ENCODE measurements around the gene ASXL1. TPM values are rescaled to one million over a fixed set of nuclear protein-coding genes. Genes with fewer than 3 reads are reported as not detected.

The ASXL1 gene
- total RNA-seq, 1 experiment from 2014 or later, result 22.7 TPM

- ATAC-seq (no peak), DNase-seq (ENCODE audit: low spot score) (no peak)
- H3K4me3 Mint-ChIP-seq, result no peak overlapping the region
- H3K4me1 Mint-ChIP-seq, result no peaks in the 10 kb centered on the region
- H3K9me3 Mint-ChIP-seq, result no peaks in the 10 kb centered on the region
- H3K27ac Mint-ChIP-seq, result no peak overlapping the region
- H3K27me3 Mint-ChIP-seq (ENCODE audit: low read depth), result no peaks in the 10 kb centered on the region
- POLR2A ChIA-PET, result no interaction called here
- peaks cover 12% of the 10 kb centered on the region for H3K36me3 Mint-ChIP-seq
- TF ChIP-seq STAT6 (CRISPR knock-in tag; conservative IDR thresholded peaks at IDR 0.05; ENCODE audit: low read depth) (no peak), ZNF219 (CRISPR knock-in tag; IDR thresholded peaks at IDR 0.05; ENCODE audit: borderline replicate concordance) (no peak), SMAD4 (CRISPR knock-in tag; IDR thresholded peaks at IDR 0.05) (no peak), KAT7 (CRISPR knock-in tag; IDR thresholded peaks at IDR 0.05; ENCODE audit: borderline replicate concordance) (no peak), FOXP4 (CRISPR knock-in tag; IDR thresholded peaks at IDR 0.05) (no peak), ZNF317 (CRISPR knock-in tag; IDR thresholded peaks at IDR 0.05; ENCODE audit: borderline replicate concordance, low read depth) (no peak), ZNF396 (CRISPR knock-in tag; IDR thresholded peaks at IDR 0.05; ENCODE audit: borderline replicate concordance) (no peak), E2F1 (CRISPR knock-in tag; IDR thresholded peaks at IDR 0.05) (no peak), NFYB (CRISPR knock-in tag; conservative IDR thresholded peaks at IDR 0.05; ENCODE audit: low read depth) (no peak), NR3C1 (CRISPR knock-in tag; conservative IDR thresholded peaks at IDR 0.05; ENCODE audit: low read depth) (no peak), GRHL2 (CRISPR knock-in tag; IDR thresholded peaks at IDR 0.05; ENCODE audit: insufficient replicate concordance, severe bottlenecking) (no peak), RELA (CRISPR knock-in tag; IDR thresholded peaks at IDR 0.05; ENCODE audit: borderline replicate concordance) (no peak)
- TF ChIP-seq, protein P1, sequence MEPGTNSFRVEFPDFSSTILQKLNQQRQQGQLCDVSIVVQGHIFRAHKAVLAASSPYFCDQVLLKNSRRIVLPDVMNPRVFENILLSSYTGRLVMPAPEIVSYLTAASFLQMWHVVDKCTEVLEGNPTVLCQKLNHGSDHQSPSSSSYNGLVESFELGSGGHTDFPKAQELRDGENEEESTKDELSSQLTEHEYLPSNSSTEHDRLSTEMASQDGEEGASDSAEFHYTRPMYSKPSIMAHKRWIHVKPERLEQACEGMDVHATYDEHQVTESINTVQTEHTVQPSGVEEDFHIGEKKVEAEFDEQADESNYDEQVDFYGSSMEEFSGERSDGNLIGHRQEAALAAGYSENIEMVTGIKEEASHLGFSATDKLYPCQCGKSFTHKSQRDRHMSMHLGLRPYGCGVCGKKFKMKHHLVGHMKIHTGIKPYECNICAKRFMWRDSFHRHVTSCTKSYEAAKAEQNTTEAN (CRISPR knock-in tag; IDR thresholded peaks at IDR 0.05), result no peak
- CTCF ChIA-PET, result interaction anchor here (0.6 kb wide), 1 partner anchor 275 kb away, joined by 3 read pairs; no protein-coding TSS in a partner anchor
These were observed 69.9 kb downstream of the ASXL1 start for GRCh38 chr20:32427996-32428395.

GRCh38 chr20:32429343-32429742 is 71.2 kb downstream of the ASXL1 start:
- H3K4me1 Mint-ChIP-seq, result no peaks in the 10 kb centered on the region
- H3K36me3 Mint-ChIP-seq, result peaks cover 22% of the 10 kb centered on the region
- no peaks in the 10 kb centered on the region for H3K9me3 Mint-ChIP-seq
- no peaks in the 10 kb centered on the region for H3K27me3 Mint-ChIP-seq (ENCODE audit: low read depth)
- DNase-seq (ENCODE audit: low spot score), result no peak
- ATAC-seq, result no peak
- no peak overlapping the region for H3K4me3 Mint-ChIP-seq
- no peak overlapping the region for H3K27ac Mint-ChIP-seq
- CTCF ChIA-PET, result no interaction called here
- no peak for TF ChIP-seq OVOL2 (CRISPR knock-in tag; IDR thresholded peaks at IDR 0.05; ENCODE audit: borderline replicate concordance)
- TF ChIP-seq, protein P2, sequence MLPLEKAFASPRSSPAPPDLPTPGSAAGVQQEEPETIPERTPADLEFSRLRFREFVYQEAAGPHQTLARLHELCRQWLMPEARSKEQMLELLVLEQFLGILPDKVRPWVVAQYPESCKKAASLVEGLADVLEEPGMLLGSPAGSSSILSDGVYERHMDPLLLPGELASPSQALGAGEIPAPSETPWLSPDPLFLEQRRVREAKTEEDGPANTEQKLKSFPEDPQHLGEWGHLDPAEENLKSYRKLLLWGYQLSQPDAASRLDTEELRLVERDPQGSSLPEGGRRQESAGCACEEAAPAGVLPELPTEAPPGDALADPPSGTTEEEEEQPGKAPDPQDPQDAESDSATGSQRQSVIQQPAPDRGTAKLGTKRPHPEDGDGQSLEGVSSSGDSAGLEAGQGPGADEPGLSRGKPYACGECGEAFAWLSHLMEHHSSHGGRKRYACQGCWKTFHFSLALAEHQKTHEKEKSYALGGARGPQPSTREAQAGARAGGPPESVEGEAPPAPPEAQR (CRISPR knock-in tag; IDR thresholded peaks at IDR 0.05), result no peak
- TF ChIP-seq, protein P3, sequence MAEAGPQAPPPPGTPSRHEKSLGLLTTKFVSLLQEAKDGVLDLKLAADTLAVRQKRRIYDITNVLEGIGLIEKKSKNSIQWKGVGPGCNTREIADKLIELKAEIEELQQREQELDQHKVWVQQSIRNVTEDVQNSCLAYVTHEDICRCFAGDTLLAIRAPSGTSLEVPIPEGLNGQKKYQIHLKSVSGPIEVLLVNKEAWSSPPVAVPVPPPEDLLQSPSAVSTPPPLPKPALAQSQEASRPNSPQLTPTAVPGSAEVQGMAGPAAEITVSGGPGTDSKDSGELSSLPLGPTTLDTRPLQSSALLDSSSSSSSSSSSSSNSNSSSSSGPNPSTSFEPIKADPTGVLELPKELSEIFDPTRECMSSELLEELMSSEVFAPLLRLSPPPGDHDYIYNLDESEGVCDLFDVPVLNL (CRISPR knock-in tag; IDR thresholded peaks at IDR 0.05; ENCODE audit: borderline replicate concordance, low read depth), result no peak
- POLR2A ChIA-PET, result no interaction called here
